Effector memory CD4-positive, alpha-beta T cell (primary cell): Measurements from ENCODE around the gene CHCHD3.

Experiments
- DNase-seq, 3 donors: peaks; one replicate each; pipeline ENCODE4 v3.0.0-alpha.2; 2020
- H3K27ac ChIP-seq: 2 replicates; pipeline ENCODE4 v1.7.0; 2013; ENCODE audit warnings: mild to moderate bottlenecking, low read length, moderate library complexity; ENCODE audit not compliant: insufficient read depth, poor library complexity, severe bottlenecking
- H3K27me3 ChIP-seq: replicated peaks from 2 replicates; pipeline ENCODE4 v1.7.0; 2013; ENCODE audit warnings: mild to moderate bottlenecking, low read length; ENCODE audit not compliant: insufficient read depth, control insufficient read depth, poor library complexity, severe bottlenecking
- H3K36me3 ChIP-seq: 2 replicates; pipeline ENCODE4 v1.7.0; 2013; ENCODE audit warnings: mild to moderate bottlenecking, low read length, moderate library complexity; ENCODE audit not compliant: control insufficient read depth, insufficient read depth
- H3K4me1 ChIP-seq: 2 replicates; pipeline ENCODE4 v1.7.0; 2013; ENCODE audit warnings: low read length, mild to moderate bottlenecking; ENCODE audit not compliant: control insufficient read depth, insufficient read depth, poor library complexity, severe bottlenecking
- H3K4me3 ChIP-seq: 2 replicates; pipeline ENCODE4 v1.7.0; 2013; ENCODE audit warnings: low read length, low read depth, mild to moderate bottlenecking; ENCODE audit not compliant: insufficient read depth, poor library complexity, severe bottlenecking
- H3K9me3 ChIP-seq: 2 replicates; pipeline ENCODE4 v1.7.0; 2013; ENCODE audit warnings: mild to moderate bottlenecking, low read length, moderate library complexity; ENCODE audit not compliant: control insufficient read depth

CHCHD3 gene

GRCh38 chr7:132825932-132826835, 255.7 kb downstream of the CHCHD3 start:
- H3K27ac ChIP-seq: no peak overlapping the region
- no peaks in the 10 kb centered on the region for H3K27me3 ChIP-seq
- no peak for DNase-seq
- no peaks in the 10 kb centered on the region for H3K4me1 ChIP-seq
- H3K36me3 ChIP-seq: no peaks in the 10 kb centered on the region
- H3K9me3 ChIP-seq: no peaks in the 10 kb centered on the region
- no peak overlapping the region for H3K4me3 ChIP-seq

DNA sequence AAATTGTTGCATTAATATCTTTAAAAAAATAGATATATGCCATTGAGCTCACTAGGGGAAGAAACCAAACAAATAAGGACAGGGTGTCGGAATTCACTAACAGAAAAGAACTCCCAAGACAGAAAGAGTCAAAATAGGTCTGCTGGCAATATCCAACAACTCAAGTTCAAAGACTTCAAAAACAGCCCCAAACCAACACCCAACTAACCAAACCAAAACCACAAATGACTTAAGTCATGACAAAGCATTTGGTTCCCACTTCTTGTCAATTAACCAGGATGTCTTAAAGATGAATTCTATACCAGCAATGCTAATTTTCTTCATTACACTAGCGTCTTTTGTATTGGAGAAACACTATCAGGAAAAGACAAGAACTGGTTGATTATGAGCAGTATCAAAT, 256.7 kb downstream of the CHCHD3 start:
- Histone ChIP-seq H3K36me3 (no peaks in the 10 kb centered on the region), H3K9me3 (no peaks in the 10 kb centered on the region), H3K27ac (no peak overlapping the region), H3K4me3 (no peak overlapping the region), H3K4me1 (no peaks in the 10 kb centered on the region), H3K27me3 (no peaks in the 10 kb centered on the region)
- DNase-seq: no peak

- H3K27ac ChIP-seq: no peak overlapping the region
- no peak for DNase-seq
- H3K4me3 ChIP-seq: no peak overlapping the region
- H3K4me1 ChIP-seq: no peaks in the 10 kb centered on the region
- H3K9me3 ChIP-seq: no peaks in the 10 kb centered on the region
- H3K36me3 ChIP-seq: no peaks in the 10 kb centered on the region
- H3K27me3 ChIP-seq: no peaks in the 10 kb centered on the region
These were observed 262.2 kb downstream of the CHCHD3 start for GRCh38 chr7:132819648-132820047.

DNA sequence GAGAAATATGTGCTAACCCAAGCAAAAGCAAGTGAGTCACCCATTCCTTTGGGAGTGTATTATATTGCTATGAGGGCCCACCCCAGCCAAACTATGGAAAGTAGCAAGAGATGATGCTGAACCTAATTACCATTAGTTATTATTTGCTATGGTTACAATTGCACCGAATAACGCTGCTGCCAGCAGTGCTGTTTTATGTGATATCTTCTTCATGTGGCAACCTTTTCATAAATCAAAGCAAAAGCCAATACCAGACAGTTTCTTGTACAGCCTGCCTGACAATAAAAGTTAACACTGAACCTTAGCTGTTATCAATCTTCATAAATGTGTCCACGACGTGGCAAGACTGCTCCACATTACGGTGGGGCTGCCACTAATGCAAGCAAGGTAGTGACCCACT, 263.9 kb downstream of the CHCHD3 start:
- H3K36me3 ChIP-seq: no peaks in the 10 kb centered on the region
- H3K27me3 ChIP-seq: no peaks in the 10 kb centered on the region
- no peak overlapping the region for H3K4me3 ChIP-seq
- no peak for DNase-seq
- no peak overlapping the region for H3K27ac ChIP-seq
- H3K9me3 ChIP-seq: no peaks in the 10 kb centered on the region
- no peaks in the 10 kb centered on the region for H3K4me1 ChIP-seq

DNA sequence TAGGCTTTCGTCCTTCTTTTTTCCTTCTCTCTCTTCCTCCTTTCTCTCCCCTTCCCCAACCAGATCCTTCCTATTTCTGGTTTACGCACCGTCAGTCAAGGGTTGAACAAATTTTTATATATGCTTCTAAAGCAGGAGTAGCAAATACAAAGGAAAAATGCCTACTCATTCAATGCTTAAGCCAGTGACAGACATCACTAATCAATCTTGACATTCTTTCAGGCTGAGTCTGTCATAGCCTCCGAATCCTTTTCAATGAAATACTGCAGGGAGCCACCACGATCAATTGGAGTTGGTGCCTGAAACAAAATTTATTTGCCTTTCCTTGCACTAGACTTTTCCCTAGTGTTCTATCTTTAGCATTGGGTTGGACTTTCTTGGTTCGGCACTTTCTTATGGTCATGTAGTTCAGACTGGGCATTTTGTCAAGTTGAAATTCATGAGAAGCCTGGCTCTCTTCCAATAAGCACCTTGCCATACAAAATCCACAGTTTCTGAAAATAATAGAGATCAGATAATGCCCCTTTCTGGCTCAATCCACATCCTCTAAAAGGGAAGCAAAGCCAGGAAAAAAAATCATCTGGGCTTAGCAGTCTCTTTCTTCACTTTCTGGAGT, 266.1 kb downstream of the CHCHD3 start:
- H3K4me1 ChIP-seq: no peaks in the 10 kb centered on the region
- H3K27ac ChIP-seq: no peak overlapping the region
- H3K9me3 ChIP-seq: no peaks in the 10 kb centered on the region
- no peak overlapping the region for H3K4me3 ChIP-seq
- no peak for DNase-seq
- H3K27me3 ChIP-seq: no peaks in the 10 kb centered on the region
- H3K36me3 ChIP-seq: no peaks in the 10 kb centered on the region

DNA sequence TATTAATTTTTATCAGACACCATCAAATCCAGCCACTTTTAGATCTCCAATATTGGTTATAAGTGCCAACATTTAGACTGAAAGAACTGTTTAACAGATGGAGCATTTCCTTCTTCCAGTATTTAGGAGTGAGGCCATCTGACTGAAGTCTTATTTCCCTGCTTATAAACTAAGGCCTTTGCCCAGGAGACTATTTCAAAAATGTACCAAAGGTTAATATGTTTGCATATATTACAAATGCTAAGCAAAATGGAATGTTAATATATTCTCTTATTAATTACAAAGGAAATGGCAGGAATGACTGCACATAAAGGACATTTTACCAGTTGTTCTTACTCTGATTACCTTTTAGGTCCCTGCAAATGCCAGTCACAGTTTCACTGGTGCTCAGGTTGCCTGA, 266.8 kb downstream of the CHCHD3 start:
- H3K27me3 ChIP-seq: no peaks in the 10 kb centered on the region
- H3K27ac ChIP-seq: no peak overlapping the region
- H3K4me3 ChIP-seq: no peak overlapping the region
- H3K36me3 ChIP-seq: no peaks in the 10 kb centered on the region
- no peak for DNase-seq
- no peaks in the 10 kb centered on the region for H3K9me3 ChIP-seq
- H3K4me1 ChIP-seq: no peaks in the 10 kb centered on the region

DNA sequence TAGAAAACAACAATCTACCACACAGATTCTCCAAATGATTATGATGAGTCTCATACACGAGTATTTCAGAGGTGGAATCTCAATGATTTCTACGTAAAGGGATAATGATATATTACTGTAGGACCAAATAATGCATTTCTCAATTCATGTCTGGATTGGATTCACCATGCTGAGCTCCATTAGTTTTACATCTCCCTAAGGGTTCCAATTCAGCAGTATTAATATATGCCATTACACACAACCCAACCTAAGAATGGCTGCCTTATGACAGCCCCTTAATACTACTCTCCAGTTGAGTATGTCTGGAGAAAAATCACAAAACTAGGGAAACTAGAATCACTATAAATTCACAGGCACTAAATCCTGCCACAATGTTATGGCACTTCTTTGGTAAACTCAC, 271.3 kb downstream of the CHCHD3 start:
- no peaks in the 10 kb centered on the region for H3K27me3 ChIP-seq
- H3K4me1 ChIP-seq: no peaks in the 10 kb centered on the region
- H3K9me3 ChIP-seq: no peaks in the 10 kb centered on the region
- H3K36me3 ChIP-seq: no peaks in the 10 kb centered on the region
- no peak for DNase-seq
- H3K27ac ChIP-seq: no peak overlapping the region
- no peak overlapping the region for H3K4me3 ChIP-seq

GRCh38 chr7:132806834-132807233, 275.1 kb downstream of the CHCHD3 start:
- no peaks in the 10 kb centered on the region for H3K27me3 ChIP-seq
- no peaks in the 10 kb centered on the region for H3K36me3 ChIP-seq
- H3K9me3 ChIP-seq: no peaks in the 10 kb centered on the region
- DNase-seq: no peak
- H3K4me1 ChIP-seq: no peaks in the 10 kb centered on the region
- H3K4me3 ChIP-seq: no peak overlapping the region
- H3K27ac ChIP-seq: no peak overlapping the region

- H3K9me3 ChIP-seq: no peaks in the 10 kb centered on the region
- H3K36me3 ChIP-seq: no peaks in the 10 kb centered on the region
- H3K4me3 ChIP-seq: no peak overlapping the region
- DNase-seq: no peak
- H3K27me3 ChIP-seq: no peaks in the 10 kb centered on the region
- H3K27ac ChIP-seq: no peak overlapping the region
- no peaks in the 10 kb centered on the region for H3K4me1 ChIP-seq
These were observed 276.1 kb downstream of the CHCHD3 start for GRCh38 chr7:132805766-132806165.

GRCh38 chr7:132804849-132805485, 276.9 kb downstream of the CHCHD3 start:
- no peaks in the 10 kb centered on the region for H3K27me3 ChIP-seq
- no peaks in the 10 kb centered on the region for H3K36me3 ChIP-seq
- H3K4me1 ChIP-seq: no peaks in the 10 kb centered on the region
- no peak for DNase-seq
- H3K9me3 ChIP-seq: no peaks in the 10 kb centered on the region
- no peak overlapping the region for H3K27ac ChIP-seq
- H3K4me3 ChIP-seq: no peak overlapping the region
